ENCODE results near the gene FALEC. TPM values are rescaled to one million over a fixed set of nuclear protein-coding genes. Genes with fewer than 3 reads are reported as not detected.

FALEC gene
- polyA plus RNA-seq, 2 of the 4 experiments (the other 2 are of a cell fraction): 0.36 to 0.80 TPM

GRCh38 chr1:150477320-150477719 is 38.2 kb upstream of the FALEC start:
- 80% methylated on average over 1 of the region's 1 CpG for WGBS (ENCODE audit: missing lambda C conversion rate)
- no peak for DNase-seq (ENCODE audit: low read depth in 1 of 2, low spot score in 1 of 2)
- CTCF ChIA-PET: interaction anchor here (0.6 kb wide), 1 partner anchor 55 kb away, joined by 3 read pairs; no protein-coding TSS in a partner anchor
- H3K4me1 ChIP-seq: peaks cover 13% of the 10 kb centered on the region; the same call in 2 of the 3 replicates
- no peak overlapping the region for H3K4me2 ChIP-seq
- no peak for FAIRE-seq
- no peaks in the 10 kb centered on the region for H3K9me3 ChIP-seq
- H3K27ac ChIP-seq: no peak overlapping the region
- POLR2A ChIA-PET: no interaction called here
- peak; percentile 30 to 56; a peak in 4 of 6 replicates for ATAC-seq
- no peak overlapping the region for H3K4me3 ChIP-seq
- TF ChIP-seq RFX5 (IDR thresholded peaks at IDR 0.05) (no peak), FOXS1 (CRISPR knock-in tag; IDR thresholded peaks at IDR 0.05) (no peak), ZNF302 (CRISPR knock-in tag; IDR thresholded peaks at IDR 0.05) (no peak), CTCF (IDR thresholded peaks at IDR 0.05) (no peak), KDM1A (IDR thresholded peaks at IDR 0.05; ENCODE audit: low read depth) (no peak), HEYL (CRISPR knock-in tag; IDR thresholded peaks at IDR 0.05) (no peak), EHMT2 (IDR thresholded peaks at IDR 0.05; ENCODE audit: low read depth) (no peak), EHF (CRISPR knock-in tag; IDR thresholded peaks at IDR 0.05) (no peak), GATA3 (IDR thresholded peaks at IDR 0.05; ENCODE audit: borderline replicate concordance) (no peak), MAX (IDR thresholded peaks at IDR 0.05) (no peak)
- TF ChIP-seq, protein P1, sequence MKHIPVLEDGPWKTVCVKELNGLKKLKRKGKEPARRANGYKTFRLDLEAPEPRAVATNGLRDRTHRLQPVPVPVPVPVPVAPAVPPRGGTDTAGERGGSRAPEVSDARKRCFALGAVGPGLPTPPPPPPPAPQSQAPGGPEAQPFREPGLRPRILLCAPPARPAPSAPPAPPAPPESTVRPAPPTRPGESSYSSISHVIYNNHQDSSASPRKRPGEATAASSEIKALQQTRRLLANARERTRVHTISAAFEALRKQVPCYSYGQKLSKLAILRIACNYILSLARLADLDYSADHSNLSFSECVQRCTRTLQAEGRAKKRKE (CRISPR knock-in tag; IDR thresholded peaks at IDR 0.05; ENCODE audit: low read depth): no peak
- TF ChIP-seq, protein P2, sequence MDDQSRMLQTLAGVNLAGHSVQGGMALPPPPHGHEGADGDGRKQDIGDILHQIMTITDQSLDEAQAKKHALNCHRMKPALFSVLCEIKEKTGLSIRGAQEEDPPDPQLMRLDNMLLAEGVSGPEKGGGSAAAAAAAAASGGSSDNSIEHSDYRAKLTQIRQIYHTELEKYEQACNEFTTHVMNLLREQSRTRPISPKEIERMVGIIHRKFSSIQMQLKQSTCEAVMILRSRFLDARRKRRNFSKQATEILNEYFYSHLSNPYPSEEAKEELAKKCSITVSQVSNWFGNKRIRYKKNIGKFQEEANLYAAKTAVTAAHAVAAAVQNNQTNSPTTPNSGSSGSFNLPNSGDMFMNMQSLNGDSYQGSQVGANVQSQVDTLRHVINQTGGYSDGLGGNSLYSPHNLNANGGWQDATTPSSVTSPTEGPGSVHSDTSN (IDR thresholded peaks at IDR 0.05): no peak
- TF ChIP-seq, protein P3, sequence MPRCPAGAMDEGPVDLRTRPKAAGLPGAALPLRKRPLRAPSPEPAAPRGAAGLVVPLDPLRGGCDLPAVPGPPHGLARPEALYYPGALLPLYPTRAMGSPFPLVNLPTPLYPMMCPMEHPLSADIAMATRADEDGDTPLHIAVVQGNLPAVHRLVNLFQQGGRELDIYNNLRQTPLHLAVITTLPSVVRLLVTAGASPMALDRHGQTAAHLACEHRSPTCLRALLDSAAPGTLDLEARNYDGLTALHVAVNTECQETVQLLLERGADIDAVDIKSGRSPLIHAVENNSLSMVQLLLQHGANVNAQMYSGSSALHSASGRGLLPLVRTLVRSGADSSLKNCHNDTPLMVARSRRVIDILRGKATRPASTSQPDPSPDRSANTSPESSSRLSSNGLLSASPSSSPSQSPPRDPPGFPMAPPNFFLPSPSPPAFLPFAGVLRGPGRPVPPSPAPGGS (IDR thresholded peaks at IDR 0.05): no peak

- TF ChIP-seq RAD21 (conservative IDR thresholded peaks at IDR 0.05 in 1 of 2, IDR thresholded peaks at IDR 0.05 in 1 of 2) (0 out of 5 replicates have a peak, but pooled peaks of 1 of the 2 experiments have one; percentile 6), MAFK (IDR thresholded peaks at IDR 0.05; ENCODE audit: partially characterized antibody) (no peak), NPAS2 (CRISPR knock-in tag; IDR thresholded peaks at IDR 0.05; ENCODE audit: borderline replicate concordance) (no peak)
- no peak overlapping the region for H3K27ac ChIP-seq
- H3K9me3 ChIP-seq: no peaks in the 10 kb centered on the region
- FAIRE-seq: no peak
- no peak overlapping the region for H3K4me3 ChIP-seq
- POLR2A ChIA-PET: no interaction called here
- 0 out of 3 replicates have a peak overlapping the region, but pooled peaks have one; percentile 4 for H3K4me2 ChIP-seq
- CTCF ChIA-PET: interaction anchor here (0.6 kb wide), 1 partner anchor 55 kb away, joined by 3 read pairs; no protein-coding TSS in a partner anchor
- H3K4me1 ChIP-seq: peaks cover 13% of the 10 kb centered on the region; the same call in 2 of the 3 replicates
- peak in 1 of 2 experiments; percentile 47 for DNase-seq (ENCODE audit: low read depth in 1 of 2, low spot score in 1 of 2)
- WGBS (ENCODE audit: missing lambda C conversion rate): 27% methylated on average over 4 of the region's 4 CpGs
- ATAC-seq: peak; percentile 65
Measured at GRCh38 chr1:150477733-150478132, 37.8 kb upstream of the FALEC start.

DNA sequence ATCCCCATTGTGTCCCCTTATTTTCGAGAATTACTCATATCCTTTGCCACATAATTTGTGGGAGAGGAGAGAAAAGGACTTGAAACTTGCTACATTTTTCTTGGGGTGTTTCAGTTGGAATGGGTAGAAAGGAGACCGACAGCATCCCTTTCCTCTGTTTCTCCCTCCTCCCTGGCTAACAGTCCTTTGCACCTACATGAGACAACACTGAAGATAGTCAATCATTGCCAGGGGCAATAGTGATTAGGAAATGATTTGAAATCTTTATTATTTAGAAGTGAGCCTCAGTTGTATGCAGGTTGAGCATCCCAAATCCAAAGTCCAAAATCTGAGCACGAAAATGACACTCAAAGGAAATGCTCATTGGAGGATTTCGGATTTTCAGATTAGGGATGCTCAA is 36.2 kb upstream of the FALEC start:
- ChIA-PET CTCF (no interaction called here), POLR2A (interaction anchor here (1.1 kb wide), 1 partner anchor 118 kb away, joined by 6 read pairs; no protein-coding TSS in a partner anchor)
- WGBS (ENCODE audit: missing lambda C conversion rate): 51% methylated on average over 4 of the region's 4 CpGs
- TF ChIP-seq MAZ (IDR thresholded peaks at IDR 0.05; ENCODE audit: borderline replicate concordance, low read depth, low read length): no peak
- TF ChIP-seq FOSB (CRISPR knock-in tag; IDR thresholded peaks at IDR 0.05): no peak
- TF ChIP-seq CBX8 (IDR thresholded peaks at IDR 0.05): no peak
- no peak for TF ChIP-seq RAD21 (conservative IDR thresholded peaks at IDR 0.05 in 1 of 2, IDR thresholded peaks at IDR 0.05 in 1 of 2)
- no peak for TF ChIP-seq HMGXB4 (CRISPR knock-in tag; IDR thresholded peaks at IDR 0.05; ENCODE audit: borderline replicate concordance)
- no peak for TF ChIP-seq HOXA7 (CRISPR knock-in tag; IDR thresholded peaks at IDR 0.05)
- no peak for TF ChIP-seq ZNF302 (CRISPR knock-in tag; IDR thresholded peaks at IDR 0.05)
- TF ChIP-seq, protein P1 (CRISPR knock-in tag; IDR thresholded peaks at IDR 0.05; ENCODE audit: low read depth): no peak
- TF ChIP-seq, protein P4, sequence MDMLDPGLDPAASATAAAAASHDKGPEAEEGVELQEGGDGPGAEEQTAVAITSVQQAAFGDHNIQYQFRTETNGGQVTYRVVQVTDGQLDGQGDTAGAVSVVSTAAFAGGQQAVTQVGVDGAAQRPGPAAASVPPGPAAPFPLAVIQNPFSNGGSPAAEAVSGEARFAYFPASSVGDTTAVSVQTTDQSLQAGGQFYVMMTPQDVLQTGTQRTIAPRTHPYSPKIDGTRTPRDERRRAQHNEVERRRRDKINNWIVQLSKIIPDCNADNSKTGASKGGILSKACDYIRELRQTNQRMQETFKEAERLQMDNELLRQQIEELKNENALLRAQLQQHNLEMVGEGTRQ (IDR thresholded peaks at IDR 0.05): no peak
- no peak for TF ChIP-seq TFCP2L1 (CRISPR knock-in tag; IDR thresholded peaks at IDR 0.05)
- TF ChIP-seq CEBPB (IDR thresholded peaks at IDR 0.05): no peak
- no peak for TF ChIP-seq RNF2 (IDR thresholded peaks at IDR 0.05; ENCODE audit: borderline replicate concordance, low read depth)

More for the DNA sequence above, 36.2 kb upstream of the FALEC start:
- Histone ChIP-seq H3K4me1 (peaks cover 13% of the 10 kb centered on the region; the same call in 2 of the 3 replicates), H3K27ac (no peak overlapping the region), H3K9me3 (no peaks in the 10 kb centered on the region), H3K4me2 (no peak overlapping the region), H3K4me3 (no peak overlapping the region)
- ATAC-seq: no peak
- no peak for FAIRE-seq
- DNase-seq (ENCODE audit: low read depth in 1 of 2, low spot score in 1 of 2): no peak
